ENCODE results near the gene SRBD1.
A peak's percentile ranks its signal among the peaks of the same experiment; 100 is the strongest.

The SRBD1 gene

DNA sequence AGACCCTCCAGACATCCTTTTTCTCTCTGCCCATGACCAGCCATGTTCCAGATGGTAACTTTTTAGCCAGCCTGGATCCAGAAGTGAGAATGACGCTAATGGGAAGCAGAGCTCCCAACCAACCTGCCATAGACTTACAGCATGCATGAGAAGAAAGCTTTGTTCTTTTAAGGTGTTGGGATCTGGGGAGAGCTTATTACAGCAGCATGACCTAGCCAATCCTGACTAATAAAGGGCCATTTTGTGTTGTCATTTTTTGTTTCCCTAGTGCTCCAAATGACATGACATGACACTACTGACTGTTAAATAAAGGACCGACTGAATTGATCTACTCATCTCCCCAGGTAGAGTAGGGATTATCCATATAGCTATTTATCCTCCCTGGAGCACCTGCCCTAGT lies 35.2 kb upstream of the SRBD1 start:
- no peak overlapping the region for H3K4me3 ChIP-seq (ENCODE audit: control insufficient read depth, low read depth, low read length)
- no peak for DNase-seq (ENCODE audit: low read depth)
- TF ChIP-seq, protein P1, sequence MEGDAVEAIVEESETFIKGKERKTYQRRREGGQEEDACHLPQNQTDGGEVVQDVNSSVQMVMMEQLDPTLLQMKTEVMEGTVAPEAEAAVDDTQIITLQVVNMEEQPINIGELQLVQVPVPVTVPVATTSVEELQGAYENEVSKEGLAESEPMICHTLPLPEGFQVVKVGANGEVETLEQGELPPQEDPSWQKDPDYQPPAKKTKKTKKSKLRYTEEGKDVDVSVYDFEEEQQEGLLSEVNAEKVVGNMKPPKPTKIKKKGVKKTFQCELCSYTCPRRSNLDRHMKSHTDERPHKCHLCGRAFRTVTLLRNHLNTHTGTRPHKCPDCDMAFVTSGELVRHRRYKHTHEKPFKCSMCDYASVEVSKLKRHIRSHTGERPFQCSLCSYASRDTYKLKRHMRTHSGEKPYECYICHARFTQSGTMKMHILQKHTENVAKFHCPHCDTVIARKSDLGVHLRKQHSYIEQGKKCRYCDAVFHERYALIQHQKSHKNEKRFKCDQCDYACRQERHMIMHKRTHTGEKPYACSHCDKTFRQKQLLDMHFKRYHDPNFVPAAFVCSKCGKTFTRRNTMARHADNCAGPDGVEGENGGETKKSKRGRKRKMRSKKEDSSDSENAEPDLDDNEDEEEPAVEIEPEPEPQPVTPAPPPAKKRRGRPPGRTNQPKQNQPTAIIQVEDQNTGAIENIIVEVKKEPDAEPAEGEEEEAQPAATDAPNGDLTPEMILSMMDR (IDR thresholded peaks at IDR 0.05; ENCODE audit: control insufficient read depth, insufficient read depth, low read depth, low read length, missing control alignments) = no peak

DNA sequence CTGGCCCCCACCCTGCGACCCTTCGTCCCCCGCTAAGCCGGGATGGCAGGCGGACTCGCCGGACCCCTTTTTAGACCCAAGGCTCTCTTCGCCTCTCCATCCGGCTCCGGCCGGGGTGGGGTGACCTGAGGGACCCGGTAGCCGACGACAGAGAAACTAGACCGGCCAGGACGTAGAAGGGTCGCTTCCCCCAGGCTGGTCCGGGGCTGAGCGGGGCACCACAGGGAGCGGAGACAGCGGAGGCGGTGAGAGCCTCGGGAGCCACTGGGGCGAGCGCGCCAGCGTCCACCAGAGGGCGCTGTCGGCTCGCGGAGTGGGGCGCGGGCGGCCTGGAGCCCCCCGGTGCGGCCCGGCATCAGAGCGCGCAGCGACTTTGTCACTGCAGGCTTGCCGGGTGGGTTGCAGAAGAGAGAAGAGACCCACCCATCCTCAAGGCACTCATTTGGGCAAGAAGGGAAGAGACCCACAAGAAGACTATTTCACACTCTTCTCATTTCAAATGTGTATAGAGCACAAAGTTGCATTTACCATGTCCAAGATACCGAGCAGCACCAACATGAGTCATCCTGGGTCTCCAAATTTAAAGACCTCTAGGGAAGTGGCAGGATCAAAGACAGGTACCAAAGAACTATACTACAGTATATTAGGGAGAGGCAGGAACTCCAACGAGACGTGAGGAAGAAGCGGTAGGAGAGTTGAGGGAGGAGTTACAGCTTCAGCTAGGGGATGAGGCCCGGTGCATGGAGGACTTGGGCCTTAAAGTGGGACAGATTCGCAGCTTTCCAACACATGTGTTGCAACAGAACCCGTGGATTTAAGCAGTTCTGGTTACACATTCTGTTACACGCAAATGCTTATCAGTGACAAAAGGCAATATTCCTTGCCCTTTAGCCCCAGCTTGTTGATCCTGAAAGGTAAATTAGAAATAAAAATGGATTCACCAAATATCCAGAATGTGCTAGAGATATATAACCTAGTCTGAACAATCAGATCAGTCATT lies 32.8 kb upstream of the SRBD1 start:
- no peak for DNase-seq (ENCODE audit: low read depth)
- TF ChIP-seq, protein P1 (IDR thresholded peaks at IDR 0.05; ENCODE audit: control insufficient read depth, insufficient read depth, low read depth, low read length, missing control alignments) = peak; percentile 64
- peak overlapping the region; percentile 83 for H3K4me3 ChIP-seq (ENCODE audit: control insufficient read depth, low read depth, low read length)

DNA sequence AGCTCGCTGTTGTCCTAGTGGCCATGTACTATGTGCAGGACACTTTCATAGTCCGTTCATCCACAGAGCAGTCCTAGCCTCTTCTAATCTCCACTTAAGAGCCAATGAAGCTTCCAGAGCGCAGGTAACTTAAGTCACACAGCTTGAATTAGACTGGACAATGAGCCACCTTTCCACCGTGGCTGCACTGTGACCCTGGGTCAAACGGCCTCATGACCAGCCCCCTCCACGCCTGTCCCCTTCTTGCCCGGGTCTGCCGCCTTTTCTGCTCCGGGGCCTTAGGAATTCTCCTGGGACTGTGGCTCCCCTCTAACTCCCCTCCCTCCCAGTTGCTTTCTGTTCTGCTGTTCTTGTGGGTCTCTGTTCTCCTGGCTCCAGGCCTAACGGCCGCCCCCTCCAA lies 32.0 kb upstream of the SRBD1 start:
- no peak for DNase-seq (ENCODE audit: low read depth)
- TF ChIP-seq, protein P1 (IDR thresholded peaks at IDR 0.05; ENCODE audit: control insufficient read depth, insufficient read depth, low read depth, low read length, missing control alignments) = no peak
- H3K4me3 ChIP-seq (ENCODE audit: control insufficient read depth, low read depth, low read length) = peak overlapping the region; percentile 83

DNA sequence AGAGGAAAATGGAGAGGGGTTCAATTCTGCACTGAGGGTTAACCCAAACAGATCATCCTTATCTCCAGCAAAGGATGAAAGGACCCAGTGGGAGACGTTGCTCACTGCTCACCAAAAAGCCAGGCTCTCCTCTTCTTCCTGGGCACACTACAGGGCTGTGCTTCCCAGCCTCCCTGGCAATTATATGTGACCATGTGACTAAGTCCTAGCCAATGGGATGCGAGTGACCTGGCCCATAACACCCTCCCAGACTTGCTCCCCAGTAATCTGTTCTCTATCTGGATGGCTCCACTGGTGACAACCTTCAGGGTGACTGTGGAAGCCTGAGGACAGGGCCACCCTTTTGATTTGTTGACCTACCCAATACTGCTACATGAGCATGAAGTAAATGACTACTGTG lies 29.5 kb upstream of the SRBD1 start:
- TF ChIP-seq, protein P1 (IDR thresholded peaks at IDR 0.05; ENCODE audit: control insufficient read depth, insufficient read depth, low read depth, low read length, missing control alignments) = no peak
- no peak for DNase-seq (ENCODE audit: low read depth)
- H3K4me3 ChIP-seq (ENCODE audit: control insufficient read depth, low read depth, low read length) = no peak overlapping the region

DNA sequence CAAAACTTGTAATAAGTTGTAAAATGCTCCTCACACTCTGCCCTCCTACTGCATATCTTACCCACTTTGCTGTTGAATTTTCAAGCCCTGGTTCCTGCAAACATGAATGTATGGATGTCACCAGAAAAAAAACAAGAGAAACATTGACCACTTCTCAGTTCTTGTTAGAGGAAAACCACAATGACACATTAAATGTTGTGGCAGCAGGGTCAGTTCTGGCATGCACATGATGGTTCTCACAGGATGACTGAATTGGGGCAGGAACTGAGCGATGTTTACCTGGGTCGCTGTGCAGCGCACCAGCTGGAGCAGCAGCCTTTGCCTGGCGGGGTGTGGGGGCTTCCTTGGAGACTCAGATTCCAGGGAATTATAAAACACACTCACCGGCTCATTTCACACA lies 26.4 kb upstream of the SRBD1 start:
- TF ChIP-seq, protein P1 (IDR thresholded peaks at IDR 0.05; ENCODE audit: control insufficient read depth, insufficient read depth, low read depth, low read length, missing control alignments) = no peak
- H3K4me3 ChIP-seq (ENCODE audit: control insufficient read depth, low read depth, low read length) = no peak overlapping the region
- no peak for DNase-seq (ENCODE audit: low read depth)

DNA sequence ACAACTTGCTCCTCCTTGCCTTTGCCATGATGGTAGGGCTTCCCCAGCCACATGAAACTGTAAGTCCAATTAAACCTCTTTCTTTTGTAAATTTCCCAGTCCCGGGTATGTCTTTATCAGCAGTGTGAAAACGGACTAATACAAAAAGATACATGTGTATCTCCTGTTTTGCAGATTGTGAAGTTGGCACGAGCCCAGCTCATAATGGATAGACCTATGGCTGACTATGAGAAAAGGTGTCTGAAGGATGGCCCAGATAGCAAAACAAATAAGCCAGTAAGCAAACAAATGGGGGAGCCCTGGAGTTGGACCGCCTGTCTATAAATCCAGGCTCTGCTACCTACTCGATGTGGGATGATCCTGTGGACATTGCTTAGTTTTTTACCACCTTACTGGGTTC lies 24.9 kb upstream of the SRBD1 start:
- H3K4me3 ChIP-seq (ENCODE audit: control insufficient read depth, low read depth, low read length) = no peak overlapping the region
- TF ChIP-seq, protein P1 (IDR thresholded peaks at IDR 0.05; ENCODE audit: control insufficient read depth, insufficient read depth, low read depth, low read length, missing control alignments) = no peak

More for the DNA sequence above, 24.9 kb upstream of the SRBD1 start:
- DNase-seq (ENCODE audit: low read depth) = no peak

Measured in AG09309 (cell line).